GM21390 (cell line): Measurements from ENCODE around the gene CEP41.

ENCODE experiments used
- ATAC-seq: cut with Tn5 transposase; IDR thresholded peaks from one replicate; pipeline ENCODE4 v1.9.1; 2021; ENCODE audit not compliant: unreplicated experiment

CEP41 gene

GRCh38 chr7:130369831-130370550 lies 70.8 kb downstream of the CEP41 start:
- no peak for ATAC-seq

DNA sequence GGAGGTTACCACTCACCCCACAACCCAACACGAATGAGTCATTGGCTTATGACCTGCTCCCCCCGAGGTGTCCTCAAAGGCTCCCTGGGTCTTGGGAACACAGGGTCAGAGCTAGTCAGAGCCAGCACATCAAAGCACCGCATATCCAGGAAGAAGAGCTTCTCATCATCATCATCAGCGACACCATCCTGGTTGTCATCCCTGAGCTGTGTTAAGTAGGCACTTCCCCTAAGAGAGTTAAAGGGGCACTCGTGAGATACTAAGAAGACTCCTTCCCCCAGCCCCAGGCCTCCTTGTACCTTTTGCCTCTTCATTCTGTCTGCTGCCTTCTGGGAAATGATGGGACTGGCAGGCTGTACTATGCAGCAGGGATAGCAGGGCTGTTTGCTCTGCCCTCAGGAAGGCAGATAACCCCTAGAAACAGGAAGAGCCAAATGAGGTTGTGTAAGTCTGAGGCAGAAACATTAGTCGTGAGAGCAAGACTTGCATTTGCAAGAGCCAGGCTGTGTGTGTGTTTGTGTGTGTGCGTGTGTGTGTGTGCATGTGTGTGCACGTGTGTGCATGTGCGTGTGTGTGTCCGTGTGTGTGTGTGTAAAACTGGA lies 71.6 kb downstream of the CEP41 start:
- ATAC-seq: no peak

- ATAC-seq: no peak
Measured at GRCh38 chr7:130367836-130368746, 72.7 kb downstream of the CEP41 start.

GRCh38 chr7:130367088-130367755 lies 73.6 kb downstream of the CEP41 start:
- ATAC-seq: no peak

DNA sequence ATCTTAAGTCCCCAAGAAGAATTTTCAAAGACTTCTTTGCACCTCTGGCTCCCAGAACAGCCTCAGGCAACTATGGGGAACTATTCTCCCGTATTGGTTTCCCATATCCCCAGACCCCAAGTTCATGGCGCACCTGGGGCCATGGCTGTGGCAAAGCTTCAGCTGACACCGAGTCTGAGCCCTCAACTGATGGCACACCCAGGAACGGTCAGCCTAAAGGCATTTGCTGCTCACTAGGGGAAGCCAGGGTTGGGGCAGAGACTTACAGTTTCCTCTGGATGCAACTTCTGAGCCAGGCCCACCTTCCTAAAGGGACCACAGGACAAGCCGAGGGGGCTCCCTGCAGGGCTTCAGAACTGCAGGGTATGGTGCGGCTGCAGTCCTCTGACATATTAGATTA lies 74.3 kb downstream of the CEP41 start:
- no peak for ATAC-seq

DNA sequence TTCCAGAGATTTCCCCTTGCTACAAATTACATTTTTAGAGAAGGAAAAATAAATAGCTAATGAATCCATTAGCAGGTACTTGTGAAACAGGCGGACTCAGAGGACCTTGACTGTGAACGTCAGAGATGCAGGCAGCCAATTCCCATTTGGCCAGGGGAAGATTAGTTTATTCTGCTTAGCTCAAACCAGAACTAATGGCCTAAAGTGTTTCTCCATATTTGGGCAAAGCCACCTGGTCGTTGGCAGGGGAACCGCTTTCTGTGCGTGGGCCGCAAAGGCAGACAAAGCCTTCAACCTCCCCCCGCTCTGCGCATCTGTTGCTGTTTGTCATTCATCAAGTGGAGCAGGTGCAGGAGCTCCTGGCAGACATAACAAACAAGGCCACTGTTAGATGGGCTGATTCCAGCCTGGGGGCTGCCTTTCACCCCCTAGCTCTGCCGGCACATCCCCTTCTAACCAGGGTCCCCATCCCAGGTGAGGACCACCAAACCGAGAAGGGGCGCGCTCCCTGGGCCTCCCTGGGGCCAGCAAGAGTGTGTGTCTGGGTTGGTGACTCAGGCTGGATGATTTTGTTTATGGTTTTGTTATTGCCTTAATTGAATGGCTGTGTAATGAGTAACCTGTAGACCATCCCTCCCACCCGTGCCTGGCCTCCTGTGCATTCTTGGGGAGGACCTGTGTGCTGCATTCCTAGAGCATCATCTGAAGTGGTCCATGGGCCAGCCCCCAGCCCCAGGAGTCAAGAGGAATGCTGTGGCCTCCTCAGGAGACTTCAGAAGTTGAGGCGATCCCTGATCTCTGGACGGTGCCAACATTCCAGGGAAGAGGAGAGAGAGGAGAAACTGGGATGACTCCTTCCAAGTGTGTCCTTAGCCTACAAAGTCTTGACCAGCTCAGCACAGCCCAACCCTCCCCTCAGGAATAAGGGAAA lies 75.0 kb downstream of the CEP41 start:
- ATAC-seq: no peak

- ATAC-seq: no peak
Measured at GRCh38 chr7:130365088-130365487, 75.7 kb downstream of the CEP41 start.

DNA sequence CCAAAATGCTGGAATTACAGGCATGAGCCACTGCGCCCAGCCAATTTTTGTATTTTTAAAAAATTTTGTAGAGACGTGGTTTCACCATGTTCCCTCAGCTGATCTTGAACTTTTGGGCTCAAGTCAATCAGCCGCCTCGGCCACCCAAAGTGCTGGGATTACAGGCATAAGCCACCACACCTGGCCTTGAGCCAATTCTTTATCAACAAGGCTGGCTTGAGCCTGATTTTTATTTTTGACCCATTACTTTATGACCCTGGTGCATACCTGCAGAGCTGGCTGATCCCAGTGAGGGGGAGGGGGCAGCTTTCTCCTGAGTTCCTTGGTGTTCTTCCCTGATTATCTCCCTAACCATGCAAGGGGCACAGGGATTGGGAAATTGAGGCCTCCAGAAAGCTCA lies 76.4 kb downstream of the CEP41 start:
- ATAC-seq: no peak

DNA sequence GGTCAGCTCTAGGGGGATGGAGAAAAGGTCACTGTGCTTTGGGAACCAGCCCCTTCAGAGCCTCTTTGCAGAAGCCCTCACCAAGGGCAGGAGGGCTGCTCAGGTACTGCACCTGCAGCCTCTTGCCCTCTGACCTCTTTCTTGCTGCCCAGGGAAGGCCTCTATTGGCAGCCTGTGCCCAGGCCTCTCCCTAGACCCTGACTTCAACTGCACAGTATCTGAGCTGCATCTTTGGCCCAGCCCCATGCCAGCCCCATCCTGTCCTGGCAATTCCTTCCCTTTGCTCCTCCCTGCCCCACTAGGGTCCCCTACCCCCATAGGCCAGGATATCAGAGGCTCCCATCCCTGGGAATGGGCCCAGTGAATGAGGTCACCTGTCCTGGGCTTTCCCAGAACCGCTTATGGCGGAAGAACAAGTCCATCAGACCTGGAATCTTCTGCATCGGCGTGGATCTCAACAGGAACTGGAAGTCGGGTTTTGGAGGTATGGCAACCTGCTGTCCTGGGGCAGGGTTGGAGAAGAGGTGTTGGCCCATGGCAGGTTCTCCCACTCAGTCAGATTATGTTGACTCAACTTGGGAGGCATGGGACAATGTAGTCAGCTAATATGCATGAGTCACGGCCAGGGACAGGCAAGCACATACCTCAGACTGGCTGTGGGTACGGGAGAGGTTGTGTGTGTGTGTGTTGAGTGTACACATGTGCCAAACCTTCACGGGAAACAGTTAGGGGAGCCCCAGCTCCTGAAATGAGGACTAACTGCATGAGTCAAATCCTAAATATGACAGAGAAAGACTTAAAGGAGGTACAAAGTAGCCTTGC lies 77.6 kb downstream of the CEP41 start:
- ATAC-seq: no peak

DNA sequence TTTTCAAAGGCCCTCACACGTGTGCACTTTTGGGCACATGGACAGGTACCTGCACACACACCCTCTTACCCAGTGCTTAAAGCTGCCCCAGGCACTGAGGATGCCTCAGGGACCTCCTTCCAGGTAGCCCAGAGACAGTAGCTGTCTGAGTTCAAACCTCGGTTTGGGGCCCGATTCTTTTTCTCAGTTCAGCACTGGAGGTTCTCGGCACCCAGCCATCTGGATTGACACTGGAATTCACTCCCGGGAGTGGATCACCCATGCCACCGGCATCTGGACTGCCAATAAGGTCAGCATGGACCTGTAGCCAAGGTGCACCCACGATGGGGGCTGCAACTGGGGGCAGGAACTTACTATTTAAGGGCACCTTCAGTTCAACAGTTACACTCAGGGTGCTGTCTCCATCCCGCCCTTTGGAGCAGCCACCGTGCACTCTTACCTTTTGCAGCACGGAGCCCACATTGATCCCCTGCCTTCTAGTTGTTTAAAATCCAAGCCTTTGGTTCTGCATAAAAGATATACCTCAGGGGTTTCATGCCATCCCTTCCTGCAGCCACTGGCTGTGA lies 78.5 kb downstream of the CEP41 start:
- ATAC-seq: no peak

DNA sequence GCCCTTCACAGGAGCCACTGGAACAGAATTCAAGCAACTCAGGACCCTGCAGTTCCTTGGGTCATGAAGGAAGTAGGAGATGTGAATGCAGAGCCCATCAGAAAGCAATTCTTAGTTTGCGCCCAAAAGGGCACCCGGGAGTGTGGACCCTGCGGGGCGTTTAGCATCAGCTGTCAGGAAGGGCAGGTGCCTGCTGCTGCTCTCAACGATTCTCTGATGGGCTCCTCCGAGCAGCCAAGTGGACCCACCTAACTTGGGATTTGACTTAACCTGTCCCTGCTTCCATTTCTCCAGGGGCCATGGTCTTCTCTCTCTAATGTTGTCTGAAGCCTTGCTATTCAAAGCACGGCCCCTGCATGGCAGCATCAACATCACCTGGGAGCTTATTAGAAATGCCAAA lies 79.1 kb downstream of the CEP41 start:
- ATAC-seq: no peak

GRCh38 chr7:130360518-130360917 lies 80.3 kb downstream of the CEP41 start:
- ATAC-seq: no peak

GRCh38 chr7:130359276-130359857 lies 81.4 kb downstream of the CEP41 start:
- no peak for ATAC-seq

DNA sequence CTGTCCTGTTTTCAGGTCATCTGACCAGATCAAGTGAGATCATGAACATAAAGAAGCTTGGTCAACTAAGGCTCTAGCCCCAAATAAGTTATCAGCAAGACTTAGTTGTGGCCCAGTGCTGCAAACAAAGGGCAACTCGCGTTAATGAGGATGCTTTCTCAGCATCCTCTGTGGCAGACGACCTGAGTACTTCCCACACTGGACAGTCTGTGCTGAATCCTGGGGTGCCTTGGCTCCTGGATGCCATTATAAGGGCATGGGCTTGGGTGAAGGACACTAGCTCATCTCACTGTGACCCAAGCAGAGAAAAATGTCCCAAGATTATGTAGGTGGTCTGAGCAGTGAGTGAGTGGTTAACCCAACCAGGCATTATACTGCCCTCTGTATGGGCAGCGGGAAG lies 82.3 kb downstream of the CEP41 start:
- no peak for ATAC-seq

DNA sequence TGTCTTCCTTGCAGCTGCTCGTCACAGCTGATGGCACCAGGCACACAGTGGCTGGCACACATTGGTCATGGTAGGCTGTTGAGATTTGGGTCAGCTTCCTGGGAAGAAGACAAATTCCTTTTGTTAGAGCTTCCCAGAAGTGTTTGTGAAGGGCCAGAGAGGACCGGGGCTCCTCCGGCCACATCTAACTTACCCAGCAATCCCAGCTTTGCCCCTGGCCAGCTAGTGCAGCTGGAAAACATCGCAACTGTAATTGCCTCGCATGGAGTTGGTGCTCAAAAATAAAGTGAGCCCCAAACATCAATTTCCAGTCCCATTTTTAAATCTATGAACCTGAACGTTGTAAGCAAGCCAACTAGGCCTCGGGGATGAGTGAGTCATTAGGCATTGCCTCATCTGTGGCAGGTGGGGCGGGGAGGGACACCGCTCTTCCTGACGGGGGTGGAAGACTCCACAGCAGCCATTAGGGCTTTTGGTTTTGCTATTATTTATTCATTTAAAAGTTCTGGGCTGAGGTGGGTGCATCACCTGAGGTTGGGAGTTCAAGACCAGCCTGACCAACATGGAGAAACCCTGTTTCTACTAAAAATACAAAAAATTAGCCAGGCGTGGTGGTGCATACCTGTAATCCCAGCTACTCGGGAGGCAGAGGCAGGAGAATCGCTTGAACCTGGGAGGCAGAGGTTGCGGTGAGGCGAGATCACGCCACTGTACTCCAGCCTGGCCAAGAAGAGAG lies 83.8 kb downstream of the CEP41 start:
- ATAC-seq: no peak

DNA sequence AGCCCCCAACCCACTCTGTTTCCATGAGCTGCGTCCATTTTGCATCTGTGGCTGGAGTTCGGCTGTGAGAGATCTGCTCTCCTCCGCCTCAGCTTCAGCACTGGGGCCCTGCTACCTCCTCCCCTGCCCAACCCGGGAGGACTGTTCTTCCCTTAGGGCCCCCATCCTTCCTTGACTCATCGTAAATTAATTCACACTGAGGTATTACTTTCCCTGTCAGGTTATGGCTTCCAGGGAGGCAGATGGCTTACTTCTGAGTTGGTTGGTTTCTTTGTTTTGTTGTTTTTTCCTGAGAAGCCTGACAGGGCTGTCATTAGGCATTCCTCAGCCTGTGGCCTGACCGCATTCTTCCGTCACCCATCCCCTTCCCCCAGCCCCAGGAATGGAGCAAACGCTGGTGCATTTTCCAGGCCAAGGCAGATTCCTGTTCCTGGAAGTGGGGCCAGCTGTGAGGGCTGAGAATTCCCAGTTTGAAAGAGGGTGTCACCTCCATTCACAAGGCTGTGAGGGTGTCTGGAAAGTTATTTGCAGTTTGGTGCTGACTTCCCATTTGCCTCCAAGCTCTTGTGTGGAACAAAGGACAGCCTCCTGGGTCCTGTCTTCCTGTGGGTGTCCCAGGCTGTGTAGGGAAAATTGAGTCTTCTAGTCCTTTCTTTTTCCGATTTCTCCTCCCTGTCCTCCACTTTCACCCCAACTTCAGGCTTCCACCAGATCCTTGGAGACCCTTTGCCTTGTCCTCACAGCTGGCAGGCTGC lies 84.5 kb downstream of the CEP41 start:
- no peak for ATAC-seq

DNA sequence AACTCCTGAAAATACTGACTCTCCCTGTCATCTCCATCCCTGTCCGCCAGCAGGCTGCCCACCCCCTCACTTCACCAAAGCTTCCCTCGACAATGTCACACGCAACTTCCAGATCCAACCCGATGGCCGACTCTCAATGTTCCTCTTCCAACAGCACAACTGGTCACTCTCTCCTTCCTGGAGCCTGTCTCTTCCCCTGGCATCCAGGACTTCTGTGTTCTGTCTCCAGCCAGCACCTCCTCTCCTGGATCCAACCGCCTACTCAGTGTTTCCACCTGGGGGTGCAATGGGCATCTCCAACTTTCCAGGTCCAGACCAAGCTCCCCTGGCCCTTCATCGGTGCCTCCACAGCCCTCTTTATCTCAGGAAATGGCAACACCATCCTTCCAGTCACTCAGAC lies 87.6 kb downstream of the CEP41 start:
- no peak for ATAC-seq
